SK-N-MC (cell line): ENCODE data around the gene NOD2.

ENCODE experiments used
- EZH2 ChIP-seq: fragments of 200-600 bp; sonication (generic); IDR thresholded peaks from one replicate; pipeline ENCODE4 v1.6.1; 2017; ENCODE audit warnings: antibody characterized with exemption
- POLR2AphosphoS5 ChIP-seq: IDR thresholded peaks from 2 replicates; pipeline ENCODE4 v1.6.1; 2012; ENCODE audit warnings: mild to moderate bottlenecking, low read depth, low read length, borderline replicate concordance

GRCh38 chr16:50717091-50717490 is 23.7 kb downstream of the NOD2 start:
- TF ChIP-seq POLR2AphosphoS5 (no peak), EZH2 (no peak)
